ENCODE data around the gene ITM2A.

Gene ITM2A

GRCh38 chrX:79366873-79367749 is at the start of gene ITM2A:
Gene ITM2A, minus strand, starts transcription at chrX:79367334. Its CDS starts 119 bp downstream, at chrX:79367215.
- peak; percentile 35; the same call in 1 of the 3 replicates for ATAC-seq
- TF ChIP-seq ZNF70 (CRISPR knock-in tag; IDR thresholded peaks at IDR 0.05) = peak; percentile 78
- TF ChIP-seq CSDC2 (CRISPR knock-in tag; IDR thresholded peaks at IDR 0.05) = no peak

- ATAC-seq = no peak
- TF ChIP-seq TOX (CRISPR knock-in tag; IDR thresholded peaks at IDR 0.05; ENCODE audit: borderline replicate concordance) (no peak), BACH2 (CRISPR knock-in tag; IDR thresholded peaks at IDR 0.05; ENCODE audit: borderline replicate concordance) (no peak), GLIS3 (CRISPR knock-in tag; IDR thresholded peaks at IDR 0.05) (no peak), PATZ1 (CRISPR knock-in tag; IDR thresholded peaks at IDR 0.05; ENCODE audit: borderline replicate concordance) (no peak), ISL1 (CRISPR knock-in tag; IDR thresholded peaks at IDR 0.05) (no peak), PPARA (CRISPR knock-in tag; IDR thresholded peaks at IDR 0.05; ENCODE audit: borderline replicate concordance) (no peak), RARB (CRISPR knock-in tag; IDR thresholded peaks at IDR 0.05) (no peak), ESRRG (CRISPR knock-in tag; IDR thresholded peaks at IDR 0.05) (no peak), ZC3H10 (CRISPR knock-in tag; IDR thresholded peaks at IDR 0.05) (no peak), TSHZ2 (CRISPR knock-in tag; IDR thresholded peaks at IDR 0.05) (no peak), ZNF70 (CRISPR knock-in tag; IDR thresholded peaks at IDR 0.05) (no peak), ZNF8 (CRISPR knock-in tag; IDR thresholded peaks at IDR 0.05) (no peak), ZFP30 (CRISPR knock-in tag; IDR thresholded peaks at IDR 0.05) (no peak), CSDC2 (CRISPR knock-in tag; IDR thresholded peaks at IDR 0.05) (no peak), OSR1 (CRISPR knock-in tag; IDR thresholded peaks at IDR 0.05) (no peak), TCF4 (CRISPR knock-in tag; IDR thresholded peaks at IDR 0.05; ENCODE audit: borderline replicate concordance) (no peak), ZNF565 (CRISPR knock-in tag; conservative IDR thresholded peaks at IDR 0.05; ENCODE audit: low read depth) (no peak), CREB5 (CRISPR knock-in tag; IDR thresholded peaks at IDR 0.05; ENCODE audit: low read depth) (no peak), POU6F1 (CRISPR knock-in tag; IDR thresholded peaks at IDR 0.05; ENCODE audit: borderline replicate concordance, low read depth) (no peak)
These were observed 47.9 kb upstream of the ITM2A start for GRCh38 chrX:79415056-79415455.

- ATAC-seq = no peak
- no peak for TF ChIP-seq OSR1 (CRISPR knock-in tag; IDR thresholded peaks at IDR 0.05)
These were observed 46.8 kb upstream of the ITM2A start for GRCh38 chrX:79413963-79414362.

- ATAC-seq = no peak
- TF ChIP-seq TOX (CRISPR knock-in tag; IDR thresholded peaks at IDR 0.05; ENCODE audit: borderline replicate concordance) = no peak
These were observed 45.8 kb upstream of the ITM2A start for GRCh38 chrX:79412972-79413371.

All from SK-N-SH treated with all-trans-retinoic acid at 6 μM for 48 hours (cell line).